Measurements from ENCODE around the gene SENP1.
"Not testable (repeated sequence)": the region's sequence is repeated elsewhere in the genome, so short reads cannot be mapped to it uniquely, and the experiment has no call there.

The SENP1 gene

GRCh38 chr12:48105867-48106680, at the start of gene SENP1:
SENP1 (minus strand) TSS chr12:48106079; CDS start chr12:48101472, 4,607 bp downstream.
- DNase-seq: peak; percentile 90

GRCh38 chr12:48151103-48151771, 45.4 kb upstream of the SENP1 start:
- no peak for DNase-seq

- no peak for DNase-seq
Measured at GRCh38 chr12:48145981-48146380, 40.1 kb upstream of the SENP1 start.

GRCh38 chr12:48143898-48144297, 38.0 kb upstream of the SENP1 start:
- DNase-seq: no peak

- no peak for DNase-seq
Measured at GRCh38 chr12:48142818-48143674, 37.2 kb upstream of the SENP1 start.

GRCh38 chr12:48135027-48135426, 29.1 kb upstream of the SENP1 start:
- no peak for DNase-seq

- no peak for DNase-seq
Measured at GRCh38 chr12:48132826-48133225, 26.9 kb upstream of the SENP1 start.

- no peak for DNase-seq
Measured at GRCh38 chr12:48131517-48131916, 25.6 kb upstream of the SENP1 start.

- no peak for DNase-seq
Measured at GRCh38 chr12:48129376-48129775, 23.5 kb upstream of the SENP1 start.

GRCh38 chr12:48128800-48129199, 22.9 kb upstream of the SENP1 start:
- DNase-seq: no peak

- DNase-seq: no peak
Measured at GRCh38 chr12:48126953-48127630, 21.2 kb upstream of the SENP1 start.

- no peak for DNase-seq
Measured at GRCh38 chr12:48125985-48126384, 20.1 kb upstream of the SENP1 start.

GRCh38 chr12:48125542-48125941, 19.7 kb upstream of the SENP1 start:
- DNase-seq: not testable (repeated sequence)

GRCh38 chr12:48123169-48123568, 17.3 kb upstream of the SENP1 start:
- DNase-seq: no peak

- DNase-seq: no peak
Measured at GRCh38 chr12:48122065-48122834, 16.4 kb upstream of the SENP1 start.

GRCh38 chr12:48121522-48121921, 15.6 kb upstream of the SENP1 start:
- DNase-seq: no peak

- DNase-seq: no peak
Measured at GRCh38 chr12:48119834-48120195, 13.9 kb upstream of the SENP1 start.

GRCh38 chr12:48119078-48119833, 13.4 kb upstream of the SENP1 start, which contains the start of gene PFKM:
PFKM (plus strand) TSS chr12:48119364; CDS start chr12:48122775, 3,411 bp downstream.
- DNase-seq: peak; percentile 74

GRCh38 chr12:48118284-48118871, 12.5 kb upstream of the SENP1 start:
- no peak for DNase-seq

- DNase-seq: no peak
Measured at GRCh38 chr12:48115957-48116356, 10.1 kb upstream of the SENP1 start.

GRCh38 chr12:48111312-48111693, 5.4 kb upstream of the SENP1 start:
- DNase-seq: not testable (repeated sequence)
